ENCODE results near the gene GRID1.

DNA sequence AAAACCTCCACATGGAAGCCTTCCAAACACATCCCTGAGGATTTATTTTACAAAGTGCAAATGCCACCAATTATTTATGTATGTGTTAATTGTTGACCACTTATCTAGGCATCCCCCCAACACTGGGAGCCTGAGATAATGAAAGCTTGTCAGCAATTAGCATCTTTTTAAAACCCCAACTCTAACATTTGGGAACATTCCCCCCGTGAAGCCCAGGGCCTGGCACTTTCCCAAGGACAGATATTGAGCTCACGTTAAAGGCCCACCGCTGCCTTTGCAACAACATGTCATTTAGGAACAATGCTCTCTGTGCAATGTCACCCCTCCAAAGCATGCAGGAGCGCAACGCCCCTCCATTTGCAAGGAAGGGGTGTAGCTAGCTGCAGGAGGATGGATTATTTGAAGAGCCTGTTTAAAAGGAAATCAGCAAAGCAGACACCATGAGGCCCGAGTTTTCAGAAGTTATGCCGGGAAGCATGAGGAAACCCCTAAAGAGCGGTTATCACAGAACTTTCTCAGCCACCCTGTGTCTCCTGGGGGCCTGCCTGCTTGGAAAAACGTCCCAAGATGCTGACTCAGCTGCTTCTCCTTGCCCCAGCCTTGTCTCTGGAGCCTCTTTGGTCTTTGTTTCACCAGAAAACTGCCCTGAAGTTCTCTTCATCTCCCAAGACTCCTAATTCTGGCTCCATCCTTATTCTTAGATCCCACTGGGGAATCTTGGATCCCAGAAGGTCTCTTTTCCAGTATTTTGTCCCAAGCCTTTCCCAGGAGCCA is 444.1 kb downstream of the GRID1 start:
- TF ChIP-seq POLR2AphosphoS5 (IDR thresholded peaks at IDR 0.05; ENCODE audit: low read depth, low read length) (no peak), YY1 (IDR thresholded peaks at IDR 0.05; ENCODE audit: low read depth) (no peak), NRF1 (IDR thresholded peaks at IDR 0.05; ENCODE audit: low read depth, low read length) (no peak), MXI1 (IDR thresholded peaks at IDR 0.05; ENCODE audit: low read depth, low read length) (no peak), SMC3 (IDR thresholded peaks at IDR 0.05; ENCODE audit: low read depth, low read length) (no peak), SIN3A (IDR thresholded peaks at IDR 0.05; ENCODE audit: borderline replicate concordance, low read depth, low read length) (no peak), ELF1 (IDR thresholded peaks at IDR 0.05) (no peak), CHD2 (IDR thresholded peaks at IDR 0.05; ENCODE audit: low read length, partially characterized antibody) (no peak), EP300 (IDR thresholded peaks at IDR 0.05; ENCODE audit: borderline replicate concordance in 1 of 2, low read depth in 1 of 2, low read length in 1 of 2) (no peak), FOXM1 (IDR thresholded peaks at IDR 0.05; ENCODE audit: low read depth) (no peak)
- TF ChIP-seq, protein P1, sequence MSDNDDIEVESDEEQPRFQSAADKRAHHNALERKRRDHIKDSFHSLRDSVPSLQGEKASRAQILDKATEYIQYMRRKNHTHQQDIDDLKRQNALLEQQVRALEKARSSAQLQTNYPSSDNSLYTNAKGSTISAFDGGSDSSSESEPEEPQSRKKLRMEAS (IDR thresholded peaks at IDR 0.05; ENCODE audit: low read depth) = no peak
- TF ChIP-seq, protein P2, sequence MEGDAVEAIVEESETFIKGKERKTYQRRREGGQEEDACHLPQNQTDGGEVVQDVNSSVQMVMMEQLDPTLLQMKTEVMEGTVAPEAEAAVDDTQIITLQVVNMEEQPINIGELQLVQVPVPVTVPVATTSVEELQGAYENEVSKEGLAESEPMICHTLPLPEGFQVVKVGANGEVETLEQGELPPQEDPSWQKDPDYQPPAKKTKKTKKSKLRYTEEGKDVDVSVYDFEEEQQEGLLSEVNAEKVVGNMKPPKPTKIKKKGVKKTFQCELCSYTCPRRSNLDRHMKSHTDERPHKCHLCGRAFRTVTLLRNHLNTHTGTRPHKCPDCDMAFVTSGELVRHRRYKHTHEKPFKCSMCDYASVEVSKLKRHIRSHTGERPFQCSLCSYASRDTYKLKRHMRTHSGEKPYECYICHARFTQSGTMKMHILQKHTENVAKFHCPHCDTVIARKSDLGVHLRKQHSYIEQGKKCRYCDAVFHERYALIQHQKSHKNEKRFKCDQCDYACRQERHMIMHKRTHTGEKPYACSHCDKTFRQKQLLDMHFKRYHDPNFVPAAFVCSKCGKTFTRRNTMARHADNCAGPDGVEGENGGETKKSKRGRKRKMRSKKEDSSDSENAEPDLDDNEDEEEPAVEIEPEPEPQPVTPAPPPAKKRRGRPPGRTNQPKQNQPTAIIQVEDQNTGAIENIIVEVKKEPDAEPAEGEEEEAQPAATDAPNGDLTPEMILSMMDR (IDR thresholded peaks at IDR 0.05) = no peak
- TF ChIP-seq, protein P3, sequence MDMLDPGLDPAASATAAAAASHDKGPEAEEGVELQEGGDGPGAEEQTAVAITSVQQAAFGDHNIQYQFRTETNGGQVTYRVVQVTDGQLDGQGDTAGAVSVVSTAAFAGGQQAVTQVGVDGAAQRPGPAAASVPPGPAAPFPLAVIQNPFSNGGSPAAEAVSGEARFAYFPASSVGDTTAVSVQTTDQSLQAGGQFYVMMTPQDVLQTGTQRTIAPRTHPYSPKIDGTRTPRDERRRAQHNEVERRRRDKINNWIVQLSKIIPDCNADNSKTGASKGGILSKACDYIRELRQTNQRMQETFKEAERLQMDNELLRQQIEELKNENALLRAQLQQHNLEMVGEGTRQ (IDR thresholded peaks at IDR 0.05; ENCODE audit: borderline replicate concordance, low read depth, low read length) = no peak
